NT2/D1 (cell line): ENCODE measurements around the gene AMELX.

Source experiments
- DNase-seq: peaks from one replicate; pipeline ENCODE4 v3.0.0-alpha.2; 2011; ENCODE audit warnings: low read depth, low spot score
- H3K27me3 ChIP-seq: 2 replicates; pipeline ENCODE4 v1.6.0; 2011; ENCODE audit warnings: mild to moderate bottlenecking; ENCODE audit not compliant: insufficient read length, insufficient read depth
- H3K36me3 ChIP-seq: 2 replicates; pipeline ENCODE4 v1.6.1; 2011; ENCODE audit warnings: mild to moderate bottlenecking, low read length, mixed read lengths; ENCODE audit not compliant: insufficient read depth, insufficient read length
- H3K4me1 ChIP-seq: 2 replicates; pipeline ENCODE4 v1.5.1; 2011; ENCODE audit not compliant: insufficient read depth, insufficient read length
- H3K4me3 ChIP-seq: 2 replicates; pipeline ENCODE4 v1.5.1; 2011; ENCODE audit warnings: low read depth; ENCODE audit not compliant: insufficient read length
- H3K9ac ChIP-seq: 2 replicates; pipeline ENCODE4 v1.6.0; 2011; ENCODE audit warnings: low read depth; ENCODE audit not compliant: insufficient read length
- H3K9me3 ChIP-seq: 2 replicates; pipeline ENCODE4 v1.5.1; 2011; ENCODE audit warnings: mild to moderate bottlenecking, low read length; ENCODE audit not compliant: insufficient read depth
- SUZ12 ChIP-seq: IDR thresholded peaks from 2 replicates; pipeline ENCODE4 v1.6.1; 2011; ENCODE audit not compliant: insufficient read length, insufficient read depth; ENCODE audit errors: extremely low read depth
- YY1 ChIP-seq: IDR thresholded peaks from 2 replicates; pipeline ENCODE4 v1.6.1; 2011; ENCODE audit not compliant: insufficient read length, insufficient read depth
- ZNF274 ChIP-seq: IDR thresholded peaks from 2 replicates; pipeline ENCODE4 v1.6.1; 2011; ENCODE audit warnings: mild to moderate bottlenecking, low read depth, low read length

Gene AMELX

GRCh38 chrX:11273544-11273943 is 19.7 kb upstream of the AMELX start:
- no peaks in the 10 kb centered on the region for H3K9me3 ChIP-seq
- no peak for DNase-seq
- no peak for TF ChIP-seq ZNF274
- TF ChIP-seq YY1 = no peak
- no peak for TF ChIP-seq SUZ12
- H3K27me3 ChIP-seq = no peaks in the 10 kb centered on the region
- H3K9ac ChIP-seq = no peak overlapping the region
- H3K4me1 ChIP-seq = no peaks in the 10 kb centered on the region
- no peak overlapping the region for H3K4me3 ChIP-seq
- no peaks in the 10 kb centered on the region for H3K36me3 ChIP-seq

GRCh38 chrX:11282043-11282442 is 11.2 kb upstream of the AMELX start:
- no peak for DNase-seq
- TF ChIP-seq SUZ12 (no peak), ZNF274 (no peak), YY1 (no peak)

GRCh38 chrX:11285651-11286050 is 7.6 kb upstream of the AMELX start:
- no peaks in the 10 kb centered on the region for H3K9me3 ChIP-seq
- H3K9ac ChIP-seq = no peak overlapping the region
- no peak for DNase-seq
- H3K4me1 ChIP-seq = no peaks in the 10 kb centered on the region
- TF ChIP-seq SUZ12 (no peak), YY1 (no peak)
- no peak overlapping the region for H3K4me3 ChIP-seq
- no peaks in the 10 kb centered on the region for H3K27me3 ChIP-seq
- no peaks in the 10 kb centered on the region for H3K36me3 ChIP-seq

More at GRCh38 chrX:11282043-11282442, 11.2 kb upstream of the AMELX start:
- Histone ChIP-seq H3K27me3 (no peaks in the 10 kb centered on the region), H3K36me3 (no peaks in the 10 kb centered on the region), H3K9ac (no peak overlapping the region), H3K9me3 (no peaks in the 10 kb centered on the region), H3K4me1 (no peaks in the 10 kb centered on the region), H3K4me3 (no peak overlapping the region)

- Histone ChIP-seq H3K9ac (no peak overlapping the region), H3K27me3 (no peaks in the 10 kb centered on the region), H3K9me3 (no peaks in the 10 kb centered on the region), H3K36me3 (no peaks in the 10 kb centered on the region), H3K4me1 (no peaks in the 10 kb centered on the region), H3K4me3 (no peak overlapping the region)
- TF ChIP-seq YY1 (no peak), SUZ12 (no peak), ZNF274 (no peak)
- DNase-seq = no peak
These were observed 5.7 kb upstream of the AMELX start for GRCh38 chrX:11287505-11287904.

GRCh38 chrX:11290416-11291102 is 2.7 kb upstream of the AMELX start:
- no peaks in the 10 kb centered on the region for H3K9me3 ChIP-seq
- no peak overlapping the region for H3K4me3 ChIP-seq
- DNase-seq = no peak
- H3K9ac ChIP-seq = no peak overlapping the region
- TF ChIP-seq SUZ12 (no peak), ZNF274 (no peak), YY1 (no peak)
- H3K4me1 ChIP-seq = no peaks in the 10 kb centered on the region
- no peaks in the 10 kb centered on the region for H3K36me3 ChIP-seq
- H3K27me3 ChIP-seq = no peaks in the 10 kb centered on the region

- no peaks in the 10 kb centered on the region for H3K9me3 ChIP-seq
- no peaks in the 10 kb centered on the region for H3K27me3 ChIP-seq
- H3K9ac ChIP-seq = no peak overlapping the region
- TF ChIP-seq YY1 (no peak), ZNF274 (no peak), SUZ12 (no peak)
- H3K4me1 ChIP-seq = no peaks in the 10 kb centered on the region
- no peaks in the 10 kb centered on the region for H3K36me3 ChIP-seq
- no peak overlapping the region for H3K4me3 ChIP-seq
- DNase-seq = no peak
These were observed 2.8 kb downstream of the AMELX start for GRCh38 chrX:11296051-11296450.

GRCh38 chrX:11298600-11298999 is 5.4 kb downstream of the AMELX start:
- Histone ChIP-seq H3K36me3 (no peaks in the 10 kb centered on the region), H3K27me3 (no peaks in the 10 kb centered on the region), H3K4me3 (no peak overlapping the region), H3K9me3 (no peaks in the 10 kb centered on the region), H3K9ac (no peak overlapping the region), H3K4me1 (no peaks in the 10 kb centered on the region)
- TF ChIP-seq ZNF274 = no peak
- no peak for TF ChIP-seq YY1
- no peak for TF ChIP-seq SUZ12
- DNase-seq = no peak

GRCh38 chrX:11304829-11305228 is 11.6 kb downstream of the AMELX start:
- H3K36me3 ChIP-seq = no peaks in the 10 kb centered on the region
- H3K4me1 ChIP-seq = no peaks in the 10 kb centered on the region
- no peaks in the 10 kb centered on the region for H3K9me3 ChIP-seq
- DNase-seq = peak; percentile 47
- H3K27me3 ChIP-seq = no peaks in the 10 kb centered on the region
- H3K9ac ChIP-seq = no peak overlapping the region
- TF ChIP-seq SUZ12 = no peak
- TF ChIP-seq YY1 = no peak
- no peak for TF ChIP-seq ZNF274
- no peak overlapping the region for H3K4me3 ChIP-seq
